Panc1 (cell line): ENCODE measurements around the gene FSTL5. TPM values are rescaled to one million over a fixed set of nuclear protein-coding genes. Genes with fewer than 3 reads are reported as not detected.

Experiments
- ATAC-seq: fragments of 200-7000 bp; cut with Tn5 transposase; 2 replicates; pipeline ENCODE4 v1.9.1; 2020; ENCODE audit warnings: mild to moderate bottlenecking, moderate library complexity
- BruUV-seq: library from RNA; stranded (reverse); fragments of 400-500 nt; replicated peaks from 2 replicates; lab custom pipeline; 2021; lab: Mats Ljungman, UMichigan
- CTCF ChIA-PET: fragments of 300-600 bp; sonication (Branson Sonifier 250); formaldehyde crosslinking; loops from one replicate; lab custom pipeline; 2022; ENCODE audit warnings: antibody characterized with exemption; lab: Charles Lee
- POLR2A ChIA-PET: fragments of 300-600 bp; sonication (Branson Sonifier 250); formaldehyde crosslinking; loops from one replicate; lab custom pipeline; 2022; ENCODE audit warnings: antibody characterized with exemption; lab: Charles Lee
- DNase-seq: peaks from one replicate; pipeline ENCODE4 v3.0.0-alpha.2; 2010; ENCODE audit warnings: low read depth, low spot score
- H3K27ac ChIP-seq: 2 replicates; pipeline ENCODE4 v1.5.1; 2011; ENCODE audit warnings: mild to moderate bottlenecking, low read length, inconsistent platforms
- H3K27me3 ChIP-seq: fragments of 200-500 bp; sonication (Bioruptor generic); 2 replicates; pipeline ENCODE4 v1.6.0; 2014; ENCODE audit warnings: low read length, inconsistent platforms; ENCODE audit not compliant: control insufficient read depth, insufficient read depth
- H3K36me3 ChIP-seq: fragments of 200-500 bp; sonication (Bioruptor generic); 2 replicates; pipeline ENCODE4 v1.5.1; 2014; ENCODE audit warnings: inconsistent platforms, mild to moderate bottlenecking, low read length, moderate library complexity; ENCODE audit not compliant: control insufficient read depth, insufficient read depth
- H3K4me1 ChIP-seq: 2 replicates; pipeline ENCODE4 v1.5.1; 2011; ENCODE audit warnings: inconsistent platforms, mild to moderate bottlenecking, low read length, moderate library complexity; ENCODE audit not compliant: control insufficient read depth, insufficient read depth
- H3K4me3 ChIP-seq, 2 experiments: 2 replicates each; pipeline ENCODE4 v1.5.1; 2011 to 2012; ENCODE audit warnings: low read depth in 2 of 2, low read length in 2 of 2, mild to moderate bottlenecking in 2 of 2, inconsistent platforms in 1 of 2, moderate library complexity in 1 of 2
- H3K9me3 ChIP-seq: fragments of 200-500 bp; sonication (Bioruptor generic); 2 replicates; pipeline ENCODE4 v1.5.1; 2014; ENCODE audit warnings: low read depth, mild to moderate bottlenecking, inconsistent platforms, low read length, moderate library complexity; ENCODE audit not compliant: control insufficient read depth, insufficient read depth
- POLR2AphosphoS5 ChIP-seq: IDR thresholded peaks from 2 replicates; pipeline ENCODE4 v1.6.1; 2012; ENCODE audit warnings: mild to moderate bottlenecking, low read depth, low read length, moderate library complexity
- SIN3A ChIP-seq: IDR thresholded peaks from 2 replicates; pipeline ENCODE4 v1.6.1; 2012; ENCODE audit warnings: low read depth, mild to moderate bottlenecking, low read length, moderate library complexity, borderline replicate concordance; ENCODE audit not compliant: insufficient read depth
- TCF7L2 ChIP-seq: IDR thresholded peaks from 2 replicates; pipeline ENCODE4 v1.6.1; 2011; ENCODE audit warnings: mild to moderate bottlenecking, low read depth, low read length, inconsistent platforms
- in situ Hi-C: cut with HindIII; loops from 2 replicates; pipeline ENCODE4 v1.10.0; 2016; ENCODE audit warnings: low sequenced_read_pairs, low pct_unique_long_range_greater_than_20kb
- intact Hi-C: fragments of 100-400 bp; cut with micrococcal nuclease; formaldehyde crosslinking; loops from one replicate; pipeline ENCODE4 v1.10.0; 2022; ENCODE audit not compliant: unreplicated experiment
- total RNA-seq: library from RNA; stranded (reverse); gene quantifications from one replicate; pipeline ENCODE4 v1.2.1, GENCODE V29; 2021; ENCODE audit not compliant: unreplicated experiment
- TF ChIP-seq, protein P1 (sequence below), 2 experiments: IDR thresholded peaks; 2 replicates each; pipeline ENCODE4 v1.6.1; 2011 to 2012; ENCODE audit warnings: low read depth in 2 of 2, control low read depth in 1 of 2, low read length in 1 of 2, mild to moderate bottlenecking in 1 of 2, moderate library complexity in 1 of 2; ENCODE audit not compliant: insufficient read depth in 1 of 2
- TF ChIP-seq, protein P2 (sequence below): fragments of 450-650 bp; IDR thresholded peaks from 2 replicates; pipeline ENCODE4 v1.5.1; 2017; ENCODE audit warnings: mild to moderate bottlenecking

The FSTL5 gene
- total RNA-seq, 1 experiment from 2014 or later: 0.67 TPM

GRCh38 chr4:161900110-161900509 lies 263.7 kb downstream of the FSTL5 start:
- in situ Hi-C loops: no loop called here

DNA sequence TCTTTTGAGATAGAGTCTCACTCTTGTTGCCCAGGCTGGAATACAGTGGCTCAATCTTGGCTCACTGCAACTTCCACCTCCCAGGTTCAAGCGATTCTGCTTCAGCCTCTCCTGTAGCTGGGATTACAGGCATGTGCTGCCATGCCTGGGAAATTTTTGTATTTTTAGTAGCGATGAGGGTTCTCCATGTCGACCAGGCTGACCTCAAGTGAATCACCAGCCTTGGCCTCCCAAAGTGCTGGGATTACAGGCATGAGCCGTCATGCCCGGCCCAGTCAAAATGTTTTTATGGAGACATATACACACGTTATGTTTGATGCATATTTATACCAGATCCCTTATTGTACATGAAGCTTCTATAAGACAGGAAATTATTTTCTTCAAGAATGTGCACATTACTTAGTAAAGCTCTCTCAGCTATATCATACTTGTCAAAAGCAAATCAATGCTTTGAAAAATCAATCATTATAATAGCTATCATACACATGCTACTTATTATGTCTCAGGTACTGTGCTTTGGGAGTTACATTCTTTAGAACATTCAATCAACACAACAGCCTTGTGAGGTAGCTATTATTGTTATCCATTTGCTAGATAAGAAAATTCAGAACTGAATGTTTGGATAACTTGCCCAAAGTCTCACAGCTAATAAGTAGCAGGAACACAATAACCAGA lies 269.2 kb downstream of the FSTL5 start:
- in situ Hi-C loops: no loop called here
- POLR2A ChIA-PET: no interaction called here
- H3K36me3 ChIP-seq: no peaks in the 10 kb centered on the region
- H3K27me3 ChIP-seq: no peaks in the 10 kb centered on the region
- no TSS peak for BruUV-seq
- ATAC-seq (no peak), DNase-seq (no peak)
- no peaks in the 10 kb centered on the region for H3K9me3 ChIP-seq
- intact Hi-C loops: loop anchor here (1.0 kb wide), 1 partner anchor 9 kb away; no protein-coding TSS in a partner anchor
- CTCF ChIA-PET: no interaction called here
- no peak overlapping the region for H3K4me3 ChIP-seq
- no peak overlapping the region for H3K27ac ChIP-seq
- no peaks in the 10 kb centered on the region for H3K4me1 ChIP-seq
- TF ChIP-seq SIN3A (no peak), POLR2AphosphoS5 (no peak), TCF7L2 (no peak)
- TF ChIP-seq, protein P1, sequence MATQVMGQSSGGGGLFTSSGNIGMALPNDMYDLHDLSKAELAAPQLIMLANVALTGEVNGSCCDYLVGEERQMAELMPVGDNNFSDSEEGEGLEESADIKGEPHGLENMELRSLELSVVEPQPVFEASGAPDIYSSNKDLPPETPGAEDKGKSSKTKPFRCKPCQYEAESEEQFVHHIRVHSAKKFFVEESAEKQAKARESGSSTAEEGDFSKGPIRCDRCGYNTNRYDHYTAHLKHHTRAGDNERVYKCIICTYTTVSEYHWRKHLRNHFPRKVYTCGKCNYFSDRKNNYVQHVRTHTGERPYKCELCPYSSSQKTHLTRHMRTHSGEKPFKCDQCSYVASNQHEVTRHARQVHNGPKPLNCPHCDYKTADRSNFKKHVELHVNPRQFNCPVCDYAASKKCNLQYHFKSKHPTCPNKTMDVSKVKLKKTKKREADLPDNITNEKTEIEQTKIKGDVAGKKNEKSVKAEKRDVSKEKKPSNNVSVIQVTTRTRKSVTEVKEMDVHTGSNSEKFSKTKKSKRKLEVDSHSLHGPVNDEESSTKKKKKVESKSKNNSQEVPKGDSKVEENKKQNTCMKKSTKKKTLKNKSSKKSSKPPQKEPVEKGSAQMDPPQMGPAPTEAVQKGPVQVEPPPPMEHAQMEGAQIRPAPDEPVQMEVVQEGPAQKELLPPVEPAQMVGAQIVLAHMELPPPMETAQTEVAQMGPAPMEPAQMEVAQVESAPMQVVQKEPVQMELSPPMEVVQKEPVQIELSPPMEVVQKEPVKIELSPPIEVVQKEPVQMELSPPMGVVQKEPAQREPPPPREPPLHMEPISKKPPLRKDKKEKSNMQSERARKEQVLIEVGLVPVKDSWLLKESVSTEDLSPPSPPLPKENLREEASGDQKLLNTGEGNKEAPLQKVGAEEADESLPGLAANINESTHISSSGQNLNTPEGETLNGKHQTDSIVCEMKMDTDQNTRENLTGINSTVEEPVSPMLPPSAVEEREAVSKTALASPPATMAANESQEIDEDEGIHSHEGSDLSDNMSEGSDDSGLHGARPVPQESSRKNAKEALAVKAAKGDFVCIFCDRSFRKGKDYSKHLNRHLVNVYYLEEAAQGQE (IDR thresholded peaks at IDR 0.05; ENCODE audit: insufficient read depth in 1 of 2, low read depth in 2 of 2, low read length in 1 of 2): no peak
- TF ChIP-seq, protein P2, sequence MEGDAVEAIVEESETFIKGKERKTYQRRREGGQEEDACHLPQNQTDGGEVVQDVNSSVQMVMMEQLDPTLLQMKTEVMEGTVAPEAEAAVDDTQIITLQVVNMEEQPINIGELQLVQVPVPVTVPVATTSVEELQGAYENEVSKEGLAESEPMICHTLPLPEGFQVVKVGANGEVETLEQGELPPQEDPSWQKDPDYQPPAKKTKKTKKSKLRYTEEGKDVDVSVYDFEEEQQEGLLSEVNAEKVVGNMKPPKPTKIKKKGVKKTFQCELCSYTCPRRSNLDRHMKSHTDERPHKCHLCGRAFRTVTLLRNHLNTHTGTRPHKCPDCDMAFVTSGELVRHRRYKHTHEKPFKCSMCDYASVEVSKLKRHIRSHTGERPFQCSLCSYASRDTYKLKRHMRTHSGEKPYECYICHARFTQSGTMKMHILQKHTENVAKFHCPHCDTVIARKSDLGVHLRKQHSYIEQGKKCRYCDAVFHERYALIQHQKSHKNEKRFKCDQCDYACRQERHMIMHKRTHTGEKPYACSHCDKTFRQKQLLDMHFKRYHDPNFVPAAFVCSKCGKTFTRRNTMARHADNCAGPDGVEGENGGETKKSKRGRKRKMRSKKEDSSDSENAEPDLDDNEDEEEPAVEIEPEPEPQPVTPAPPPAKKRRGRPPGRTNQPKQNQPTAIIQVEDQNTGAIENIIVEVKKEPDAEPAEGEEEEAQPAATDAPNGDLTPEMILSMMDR: no peak

More at GRCh38 chr4:161900110-161900509, 263.7 kb downstream of the FSTL5 start:
- intact Hi-C loops: no loop called here
- CTCF ChIA-PET: no interaction called here
- ATAC-seq (no peak), DNase-seq (no peak)
- H3K4me1 ChIP-seq: no peaks in the 10 kb centered on the region
- TF ChIP-seq TCF7L2: no peak
- TF ChIP-seq, protein P1 (IDR thresholded peaks at IDR 0.05; ENCODE audit: insufficient read depth in 1 of 2, low read depth in 2 of 2, low read length in 1 of 2): no peak
- TF ChIP-seq POLR2AphosphoS5: no peak
- TF ChIP-seq SIN3A: no peak
- TF ChIP-seq, protein P2: no peak
- no TSS peak for BruUV-seq
- H3K9me3 ChIP-seq: no peaks in the 10 kb centered on the region
- POLR2A ChIA-PET: no interaction called here
- H3K27ac ChIP-seq: no peak overlapping the region
- H3K4me3 ChIP-seq: no peak overlapping the region
- no peaks in the 10 kb centered on the region for H3K36me3 ChIP-seq
- H3K27me3 ChIP-seq: no peaks in the 10 kb centered on the region
